Neural progenitor cell (in vitro differentiated cells): ENCODE data around the gene DBH. TPM values are rescaled to one million over a fixed set of nuclear protein-coding genes. Genes with fewer than 3 reads are reported as not detected.
A peak's percentile ranks its signal among the peaks of the same experiment; 100 is the strongest.

ENCODE experiments used
- DNase-seq: peaks from one replicate; pipeline ENCODE4 v3.0.0-alpha.2; 2016; ENCODE audit warnings: low spot score
- H2AFZ ChIP-seq: fragments of 200-600 bp; sonication (generic); replicated peaks from 2 replicates; pipeline ENCODE4 v1.6.1; 2016; ENCODE audit warnings: antibody characterized with exemption
- H3F3A ChIP-seq: fragments of 200-600 bp; sonication (generic); 2 replicates; pipeline ENCODE4 v1.6.1; 2016; ENCODE audit warnings: antibody characterized with exemption, low read depth
- H3K27ac ChIP-seq: fragments of 200-600 bp; sonication (generic); 2 replicates; pipeline ENCODE4 v1.5.1; 2016; ENCODE audit warnings: mild to moderate bottlenecking
- H3K27me3 ChIP-seq: fragments of 200-600 bp; sonication (generic); 2 replicates; pipeline ENCODE4 v1.6.1; 2016; ENCODE audit warnings: mild to moderate bottlenecking, moderate library complexity
- H3K36me3 ChIP-seq: fragments of 200-600 bp; sonication (generic); 2 replicates; pipeline ENCODE4 v1.5.1; 2016
- H3K4me1 ChIP-seq: fragments of 200-600 bp; sonication (generic); 2 replicates; pipeline ENCODE4 v1.6.1; 2016; ENCODE audit warnings: mixed run types
- H3K4me2 ChIP-seq: fragments of 200-600 bp; sonication (generic); 2 replicates; pipeline ENCODE4 v1.6.1; 2016
- H3K4me3 ChIP-seq: fragments of 200-600 bp; sonication (generic); 2 replicates; pipeline ENCODE4 v1.5.1; 2016
- H3K79me2 ChIP-seq: fragments of 200-600 bp; sonication (generic); 2 replicates; pipeline ENCODE4 v1.6.1; 2016; ENCODE audit warnings: low read depth
- H3K9ac ChIP-seq: fragments of 200-600 bp; sonication (generic); 2 replicates; pipeline ENCODE4 v1.6.1; 2016
- H3K9me3 ChIP-seq: fragments of 200-600 bp; sonication (generic); 2 replicates; pipeline ENCODE4 v1.5.1; 2016; ENCODE audit warnings: low read depth
- H4K20me1 ChIP-seq: fragments of 200-600 bp; sonication (generic); 2 replicates; pipeline ENCODE4 v1.6.1; 2016; ENCODE audit warnings: low read depth
- H3K27ac Mint-ChIP-seq: 3 replicates; pipeline ENCODE4 v1.8.0; 2021; ENCODE audit warnings: mixed read lengths
- H3K27me3 Mint-ChIP-seq: 2 replicates; pipeline ENCODE4 v1.8.0; 2022; ENCODE audit warnings: low read depth, mild to moderate bottlenecking, inconsistent platforms, moderate library complexity, mixed read lengths; ENCODE audit not compliant: insufficient read depth
- H3K36me3 Mint-ChIP-seq: 3 replicates; pipeline ENCODE4 v1.8.0; 2021; ENCODE audit warnings: mixed read lengths
- H3K4me1 Mint-ChIP-seq: 3 replicates; pipeline ENCODE4 v1.8.0; 2021; ENCODE audit warnings: mixed read lengths
- H3K4me3 Mint-ChIP-seq: 3 replicates; pipeline ENCODE4 v1.8.0; 2021; ENCODE audit warnings: mild to moderate bottlenecking, moderate library complexity, mixed read lengths
- H3K9me3 Mint-ChIP-seq: 3 replicates; pipeline ENCODE4 v1.8.0; 2020; ENCODE audit warnings: mixed read lengths
- EZH2 ChIP-seq: fragments of 200-600 bp; sonication (generic); IDR thresholded peaks from 2 replicates; pipeline ENCODE4 v1.6.1; 2017; ENCODE audit warnings: antibody characterized with exemption, mild to moderate bottlenecking, moderate library complexity
- EZH2phosphoT487 ChIP-seq: fragments of 200-600 bp; sonication (generic); IDR thresholded peaks from 2 replicates; pipeline ENCODE4 v1.6.1; 2017; ENCODE audit warnings: antibody characterized with exemption
- total RNA-seq: library from RNA; depleted of rRNA; stranded (reverse); fragments of >200 nt; gene quantifications from 2 replicates; pipeline ENCODE4 v1.2.3, GENCODE V29; 2015; ENCODE audit warnings: low replicate concordance
- TF ChIP-seq, protein P1 (sequence below): fragments of 200-600 bp; sonication (generic); IDR thresholded peaks from 2 replicates; pipeline ENCODE4 v1.5.1; 2017; ENCODE audit warnings: antibody characterized with exemption, mild to moderate bottlenecking

Gene DBH
- total RNA-seq, 1 donor from 2014 or later = not detected

DNA sequence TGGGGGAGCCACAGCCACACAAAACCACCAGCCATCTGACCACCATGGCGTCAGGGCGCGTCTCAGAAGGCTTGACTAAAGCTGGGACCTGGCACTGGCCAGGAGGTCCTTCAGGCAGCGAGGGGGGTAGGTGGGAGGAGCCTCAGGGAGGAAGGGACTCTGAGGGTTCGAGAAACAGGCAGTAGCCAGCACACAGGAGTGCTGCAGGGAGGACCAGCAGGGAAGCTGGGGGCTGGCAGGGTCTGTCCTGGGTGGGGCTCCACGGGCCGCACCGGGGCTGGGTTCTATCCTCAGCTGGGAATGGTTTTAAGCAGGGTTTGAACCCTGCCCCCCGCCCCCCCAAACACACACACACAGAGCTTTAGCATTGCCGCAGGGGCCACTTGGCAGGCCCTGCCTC, 34.4 kb upstream of the DBH start:
- Histone ChIP-seq H3K9me3 (no peaks in the 10 kb centered on the region), H2AFZ (no peak overlapping the region), H3K27me3 (peaks cover 9% of the 10 kb centered on the region), H3K4me1 (no peaks in the 10 kb centered on the region), H4K20me1 (no peaks in the 10 kb centered on the region), H3F3A (no peaks in the 10 kb centered on the region), H3K27ac (no peak overlapping the region), H3K79me2 (no peaks in the 10 kb centered on the region), H3K9ac (no peak overlapping the region), H3K4me3 (no peak overlapping the region), H3K4me2 (no peak overlapping the region), H3K36me3 (no peaks in the 10 kb centered on the region)
- peaks cover 23% of the 10 kb centered on the region for H3K27me3 Mint-ChIP-seq
- no peak overlapping the region for H3K27ac Mint-ChIP-seq
- no peak overlapping the region for H3K4me3 Mint-ChIP-seq
- DNase-seq = no peak
- peaks cover 9% of the 10 kb centered on the region for H3K4me1 Mint-ChIP-seq
- no peaks in the 10 kb centered on the region for H3K36me3 Mint-ChIP-seq
- peaks cover 15% of the 10 kb centered on the region for H3K9me3 Mint-ChIP-seq
- TF ChIP-seq EZH2 (no peak), EZH2phosphoT487 (no peak)
- TF ChIP-seq, protein P1, sequence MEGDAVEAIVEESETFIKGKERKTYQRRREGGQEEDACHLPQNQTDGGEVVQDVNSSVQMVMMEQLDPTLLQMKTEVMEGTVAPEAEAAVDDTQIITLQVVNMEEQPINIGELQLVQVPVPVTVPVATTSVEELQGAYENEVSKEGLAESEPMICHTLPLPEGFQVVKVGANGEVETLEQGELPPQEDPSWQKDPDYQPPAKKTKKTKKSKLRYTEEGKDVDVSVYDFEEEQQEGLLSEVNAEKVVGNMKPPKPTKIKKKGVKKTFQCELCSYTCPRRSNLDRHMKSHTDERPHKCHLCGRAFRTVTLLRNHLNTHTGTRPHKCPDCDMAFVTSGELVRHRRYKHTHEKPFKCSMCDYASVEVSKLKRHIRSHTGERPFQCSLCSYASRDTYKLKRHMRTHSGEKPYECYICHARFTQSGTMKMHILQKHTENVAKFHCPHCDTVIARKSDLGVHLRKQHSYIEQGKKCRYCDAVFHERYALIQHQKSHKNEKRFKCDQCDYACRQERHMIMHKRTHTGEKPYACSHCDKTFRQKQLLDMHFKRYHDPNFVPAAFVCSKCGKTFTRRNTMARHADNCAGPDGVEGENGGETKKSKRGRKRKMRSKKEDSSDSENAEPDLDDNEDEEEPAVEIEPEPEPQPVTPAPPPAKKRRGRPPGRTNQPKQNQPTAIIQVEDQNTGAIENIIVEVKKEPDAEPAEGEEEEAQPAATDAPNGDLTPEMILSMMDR = no peak

DNA sequence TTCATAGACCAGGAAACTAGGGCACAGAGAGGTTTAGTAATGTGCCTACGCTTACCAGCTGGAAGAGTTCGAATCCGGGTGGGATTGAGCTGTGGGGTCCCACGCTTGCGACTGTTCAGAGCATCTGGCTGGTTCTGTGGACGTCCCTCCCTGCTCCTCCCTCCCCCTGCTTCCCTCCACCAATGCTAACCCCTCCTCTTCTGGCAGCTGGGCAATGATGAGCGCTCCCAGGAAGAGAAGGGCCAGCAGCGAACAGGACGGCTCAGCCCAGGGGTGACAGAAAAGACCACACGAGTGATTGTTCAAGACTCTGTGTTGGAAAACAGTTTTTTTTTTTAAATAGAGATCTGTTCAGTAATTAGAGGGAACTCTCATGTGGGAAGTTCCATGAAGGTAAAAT, 33.9 kb upstream of the DBH start:
- H3K27ac ChIP-seq = no peak overlapping the region
- no peaks in the 10 kb centered on the region for H3K79me2 ChIP-seq
- no peak overlapping the region for H3K4me3 ChIP-seq
- H3K9me3 ChIP-seq = no peaks in the 10 kb centered on the region
- no peak for DNase-seq
- H3K9ac ChIP-seq = no peak overlapping the region
- TF ChIP-seq, protein P1 = no peak
- TF ChIP-seq EZH2 = no peak
- TF ChIP-seq EZH2phosphoT487 = no peak
- peaks cover 9% of the 10 kb centered on the region for H3K4me1 Mint-ChIP-seq
- no peak overlapping the region for H3K27ac Mint-ChIP-seq
- peaks cover 10% of the 10 kb centered on the region for H3K9me3 Mint-ChIP-seq
- peaks cover 26% of the 10 kb centered on the region for H3K27me3 Mint-ChIP-seq
- H3K36me3 Mint-ChIP-seq = no peaks in the 10 kb centered on the region
- H3K4me1 ChIP-seq = no peaks in the 10 kb centered on the region
- H3K36me3 ChIP-seq = no peaks in the 10 kb centered on the region
- no peaks in the 10 kb centered on the region for H4K20me1 ChIP-seq
- H3K4me2 ChIP-seq = no peak overlapping the region
- H2AFZ ChIP-seq = no peak overlapping the region
- no peaks in the 10 kb centered on the region for H3F3A ChIP-seq
- H3K4me3 Mint-ChIP-seq = no peak overlapping the region
- peaks cover 15% of the 10 kb centered on the region for H3K27me3 ChIP-seq

DNA sequence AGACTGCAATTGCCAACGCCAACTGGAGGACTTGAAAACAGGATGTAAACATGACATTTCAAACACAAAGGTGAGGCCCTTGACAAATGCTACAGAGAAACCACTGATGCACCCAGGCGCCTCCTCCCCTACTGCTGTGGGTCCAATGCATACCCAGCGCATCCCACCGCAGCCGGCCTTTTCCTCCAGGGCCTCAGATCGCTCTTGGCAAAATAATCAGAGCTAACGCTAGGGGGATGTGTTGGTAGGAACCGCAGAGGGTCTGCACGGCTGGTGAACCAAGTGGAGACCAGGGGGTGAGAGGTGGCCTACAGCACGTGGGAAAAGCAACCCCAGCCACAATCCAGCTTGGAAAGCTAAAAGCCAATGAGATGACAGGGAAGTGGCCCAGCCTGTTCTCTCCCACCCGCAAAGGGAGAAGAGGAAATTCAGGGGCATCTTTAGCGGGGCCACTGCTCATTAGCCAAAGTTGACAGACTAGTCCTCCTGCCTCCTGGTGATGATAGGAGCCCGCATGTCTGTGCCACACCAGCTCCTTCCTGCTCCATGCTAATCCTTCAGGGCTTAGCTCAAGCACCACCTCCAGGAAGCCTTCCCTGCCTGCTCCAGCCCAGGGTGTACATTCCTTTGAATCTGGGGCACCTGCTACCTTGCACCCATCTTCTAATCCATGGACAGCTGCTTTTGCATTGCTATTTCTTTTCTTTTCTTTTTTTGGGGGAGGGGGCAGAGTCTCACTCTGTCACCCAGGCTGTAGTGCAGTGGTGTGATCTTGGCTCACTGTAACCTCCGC, 32.8 kb upstream of the DBH start:
- DNase-seq = peak; percentile 54
- H3K4me3 ChIP-seq = no peak overlapping the region
- peaks cover 9% of the 10 kb centered on the region for H3K4me1 Mint-ChIP-seq

More for the DNA sequence above, 32.8 kb upstream of the DBH start:
- H3K27me3 Mint-ChIP-seq = peaks cover 28% of the 10 kb centered on the region
- H3K36me3 Mint-ChIP-seq = no peaks in the 10 kb centered on the region
- H3K9me3 Mint-ChIP-seq = no peaks in the 10 kb centered on the region
- no peaks in the 10 kb centered on the region for H3K4me1 ChIP-seq
- H3K27ac Mint-ChIP-seq = no peak overlapping the region
- no peak overlapping the region for H3K9ac ChIP-seq
- H2AFZ ChIP-seq = no peak overlapping the region
- H3K79me2 ChIP-seq = no peaks in the 10 kb centered on the region
- H3F3A ChIP-seq = no peaks in the 10 kb centered on the region
- H3K4me3 Mint-ChIP-seq = no peak overlapping the region
- no peaks in the 10 kb centered on the region for H3K36me3 ChIP-seq
- TF ChIP-seq EZH2 = no peak
- no peak for TF ChIP-seq EZH2phosphoT487
- TF ChIP-seq, protein P1 = peak; percentile 42
- no peaks in the 10 kb centered on the region for H4K20me1 ChIP-seq
- H3K4me2 ChIP-seq = no peak overlapping the region
- no peak overlapping the region for H3K27ac ChIP-seq
- no peaks in the 10 kb centered on the region for H3K9me3 ChIP-seq
- peaks cover 25% of the 10 kb centered on the region for H3K27me3 ChIP-seq
